CD4-positive, alpha-beta T cell treated with Interleukin-4 for 4 hours (primary cell): ENCODE data around the gene NTMT2.
"Not testable (repeated sequence)": the region's sequence is repeated elsewhere in the genome, so short reads cannot be mapped to it uniquely, and the experiment has no call there.

Experiments
- DNase-seq: peaks from one replicate; pipeline ENCODE4 v3.0.0-alpha.2; 2020

NTMT2 gene

GRCh38 chr1:170162459-170163246 is 16.9 kb downstream of the NTMT2 start:
- no peak for DNase-seq

- DNase-seq: no peak
These were observed 18.5 kb downstream of the NTMT2 start for GRCh38 chr1:170164103-170164763.

DNA sequence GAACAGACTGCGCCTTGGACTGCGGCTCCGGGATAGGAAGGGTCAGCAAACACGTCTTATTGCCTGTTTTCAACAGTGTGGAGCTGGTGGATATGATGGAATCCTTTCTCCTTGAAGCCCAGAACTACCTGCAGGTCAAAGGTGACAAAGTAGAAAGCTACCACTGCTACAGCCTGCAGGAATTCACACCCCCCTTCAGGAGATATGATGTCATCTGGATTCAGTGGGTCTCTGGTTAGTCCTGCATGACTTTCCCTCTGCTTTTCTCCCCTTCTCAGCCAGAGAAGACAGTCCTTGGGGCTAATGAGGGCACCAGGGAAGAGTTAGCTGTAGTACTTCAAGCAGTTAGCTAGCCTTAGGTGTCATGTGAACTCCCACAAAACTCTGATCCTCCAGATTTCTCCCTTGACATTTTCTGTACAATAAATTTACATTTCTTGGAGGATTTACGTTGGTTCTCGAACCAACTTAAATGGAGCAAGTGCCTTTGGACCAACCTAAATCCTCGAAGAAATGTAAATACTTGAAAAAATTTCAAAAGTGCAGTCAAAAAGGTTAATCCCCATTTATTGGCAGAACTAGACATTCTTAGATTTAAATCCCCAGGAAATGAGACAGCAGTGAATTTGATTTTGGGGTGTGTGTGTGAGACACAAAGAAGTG is 20.9 kb downstream of the NTMT2 start:
- no peak for DNase-seq

DNA sequence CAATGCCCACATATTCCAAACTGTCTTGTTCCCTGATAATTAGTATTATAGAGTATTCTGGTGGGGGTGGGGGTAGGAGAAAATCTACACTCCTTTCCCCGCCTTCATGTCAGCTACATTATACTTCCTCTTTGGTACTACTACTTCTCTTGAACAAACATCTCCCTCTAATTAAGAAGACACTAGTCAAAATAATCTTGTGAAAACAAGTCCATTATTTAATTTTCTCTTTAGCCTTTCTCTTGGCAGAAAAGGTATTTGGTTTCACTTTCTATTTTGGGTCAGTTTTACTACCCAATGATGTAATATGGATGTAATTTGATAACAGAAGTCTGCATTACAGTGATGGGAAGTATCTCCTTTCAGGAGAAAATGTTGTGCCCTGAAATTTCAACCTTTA is 22.5 kb downstream of the NTMT2 start:
- no peak for DNase-seq

- not testable (repeated sequence) for DNase-seq
These were observed 24.8 kb downstream of the NTMT2 start for GRCh38 chr1:170170513-170170912.

GRCh38 chr1:170174395-170174794 is 28.6 kb downstream of the NTMT2 start:
- DNase-seq: no peak

- no peak for DNase-seq
These were observed 29.3 kb downstream of the NTMT2 start for GRCh38 chr1:170175041-170175440.

GRCh38 chr1:170175484-170175883 is 29.7 kb downstream of the NTMT2 start:
- DNase-seq: no peak

DNA sequence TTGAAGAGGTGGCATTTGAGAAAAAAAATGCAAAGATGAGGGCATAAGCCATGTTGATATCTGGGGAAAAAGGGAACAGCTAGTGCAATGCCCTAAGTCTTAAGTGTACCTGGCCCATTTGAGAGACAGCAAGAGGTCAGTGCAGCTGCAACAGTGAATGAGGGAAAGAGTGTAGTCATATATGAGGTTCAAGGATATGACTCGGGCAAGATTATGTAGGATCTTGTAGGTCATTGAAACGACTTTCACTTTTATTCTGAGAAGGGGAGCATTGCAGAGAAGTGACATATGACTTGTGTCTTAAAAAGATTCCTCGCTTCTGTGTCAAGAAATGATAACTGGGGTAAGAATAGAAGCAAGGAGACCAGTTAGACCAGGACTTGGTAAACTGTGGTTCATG is 31.0 kb downstream of the NTMT2 start:
- DNase-seq: no peak

DNA sequence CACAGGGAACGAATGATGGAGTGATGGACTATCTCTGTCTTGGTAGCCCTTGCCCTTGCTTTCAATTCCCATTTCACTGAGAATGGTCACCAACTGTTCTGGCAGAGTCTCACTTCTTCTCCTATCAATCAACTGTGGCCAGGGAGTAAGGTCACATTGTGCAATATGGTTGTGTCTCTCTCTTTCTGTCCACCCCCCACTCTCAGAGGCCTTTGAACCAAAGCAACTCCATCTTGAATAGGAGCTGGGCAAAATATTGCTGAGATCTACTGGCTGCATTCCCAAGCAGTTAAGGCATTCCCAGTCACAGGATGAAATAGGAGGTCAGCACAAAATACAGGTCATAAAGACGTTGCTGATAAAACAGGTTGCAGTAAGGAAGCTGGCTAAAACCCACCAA is 36.7 kb downstream of the NTMT2 start:
- no peak for DNase-seq

- DNase-seq: no peak
These were observed 46.8 kb downstream of the NTMT2 start for GRCh38 chr1:170192546-170192945.

DNA sequence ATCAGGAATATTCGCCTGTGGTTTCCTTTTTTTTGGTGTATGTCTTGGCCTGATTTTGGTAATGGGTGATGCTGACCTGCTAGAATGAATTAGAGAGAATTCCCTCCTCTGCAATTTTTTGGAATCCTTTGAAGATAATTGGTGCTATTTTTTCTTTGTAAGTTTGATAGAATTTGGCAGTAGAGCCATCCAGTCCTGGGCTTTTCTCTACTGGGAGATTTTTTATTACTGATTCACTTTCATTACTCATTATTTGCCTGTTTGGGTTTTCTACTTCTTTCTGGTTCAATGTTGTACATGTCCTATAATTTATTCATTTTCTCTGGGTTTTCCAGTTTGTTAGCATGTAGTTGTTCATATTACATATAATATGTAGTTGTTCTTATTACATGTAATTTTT is 48.7 kb downstream of the NTMT2 start:
- no peak for DNase-seq

DNA sequence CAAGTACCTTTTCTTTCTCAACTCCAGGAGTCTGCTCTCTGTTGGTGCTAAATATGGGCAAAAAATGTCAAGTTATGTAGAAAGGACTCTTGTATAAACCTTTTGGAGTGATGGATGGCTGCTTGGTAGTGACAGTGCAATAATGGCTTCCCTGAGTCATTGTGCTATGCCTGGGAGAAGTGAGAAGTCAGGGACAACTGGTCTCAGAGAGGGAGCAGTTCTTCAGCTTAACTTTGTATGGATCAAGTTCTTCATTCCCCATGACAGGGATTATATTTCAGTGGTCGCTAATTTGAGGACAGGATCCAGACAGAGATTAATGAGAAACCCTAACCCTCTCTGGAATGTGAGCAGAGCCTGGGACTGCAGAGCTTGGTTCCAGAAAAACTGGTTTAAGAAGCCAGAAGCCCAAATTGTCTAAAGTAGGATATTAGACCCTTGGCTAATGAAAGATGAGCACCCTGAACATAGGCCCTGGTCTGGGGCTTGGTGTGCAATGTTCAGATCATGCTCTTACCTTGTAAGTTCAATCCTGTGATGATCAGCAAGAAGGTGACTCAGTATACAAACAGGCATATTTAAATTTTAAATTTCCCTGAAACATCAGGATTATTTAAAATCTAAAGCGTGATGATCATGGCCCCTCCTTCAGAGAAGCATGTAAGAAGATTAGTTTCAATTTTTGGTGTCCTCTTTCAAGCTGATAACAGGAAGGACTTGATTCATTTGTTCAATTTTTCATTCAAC is 50.9 kb downstream of the NTMT2 start:
- no peak for DNase-seq

DNA sequence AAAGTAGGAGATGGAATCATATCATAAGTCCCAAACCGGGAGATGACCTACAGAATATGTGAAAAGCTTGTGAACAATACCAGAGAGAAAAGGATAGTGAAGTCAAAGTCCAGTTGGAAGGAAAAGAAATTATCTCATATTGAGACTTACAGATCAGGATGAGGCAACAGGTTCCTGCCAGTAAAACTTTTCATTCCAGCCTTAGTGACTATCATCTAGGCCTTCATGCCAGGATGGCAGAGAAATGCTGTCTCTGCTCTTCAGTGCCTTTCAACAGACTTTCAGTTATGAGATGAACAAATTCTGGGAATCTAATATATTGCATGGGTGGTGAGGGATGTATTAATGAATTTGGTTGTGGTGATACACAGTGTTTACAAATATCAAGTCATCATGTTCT is 52.3 kb downstream of the NTMT2 start:
- DNase-seq: no peak

GRCh38 chr1:170198584-170198983 is 52.8 kb downstream of the NTMT2 start:
- no peak for DNase-seq

GRCh38 chr1:170200161-170200560 is 54.4 kb downstream of the NTMT2 start:
- DNase-seq: no peak

DNA sequence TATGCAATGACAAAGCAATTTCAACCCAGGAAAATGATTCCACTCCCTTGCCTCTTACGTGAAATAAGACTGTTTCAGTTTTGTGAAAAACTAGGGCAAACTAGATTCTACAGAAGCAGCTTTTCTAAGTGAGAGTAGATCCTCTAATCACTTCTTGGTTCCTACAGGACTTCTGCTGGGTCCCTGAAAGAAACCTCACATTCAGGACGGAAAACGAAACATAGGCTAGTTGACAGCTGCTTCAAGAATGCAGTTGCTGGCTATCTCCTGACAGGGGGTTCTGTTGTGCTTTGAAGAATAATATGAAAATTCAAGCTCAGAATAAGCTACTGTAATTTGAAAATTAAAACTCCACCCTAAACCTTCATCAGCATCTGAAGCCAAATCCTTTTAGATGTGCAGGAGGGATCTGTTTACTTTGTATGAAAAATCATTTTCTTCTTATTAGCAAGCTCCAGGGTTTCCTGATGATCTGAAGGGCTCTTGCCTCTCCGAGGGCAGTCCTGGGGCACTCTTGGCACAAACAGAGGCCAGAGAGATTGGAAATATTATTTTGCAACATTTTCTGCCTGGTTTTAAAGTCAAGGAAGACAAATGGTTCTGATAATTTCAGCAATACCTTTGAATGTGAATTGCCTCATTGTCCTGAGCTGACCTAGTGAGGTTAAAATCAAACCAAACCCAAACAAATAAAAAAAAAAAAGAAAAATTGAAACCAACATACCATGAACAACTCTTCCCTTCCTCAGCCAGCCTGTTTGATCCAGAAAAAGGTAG is 55.0 kb downstream of the NTMT2 start:
- DNase-seq: no peak

DNA sequence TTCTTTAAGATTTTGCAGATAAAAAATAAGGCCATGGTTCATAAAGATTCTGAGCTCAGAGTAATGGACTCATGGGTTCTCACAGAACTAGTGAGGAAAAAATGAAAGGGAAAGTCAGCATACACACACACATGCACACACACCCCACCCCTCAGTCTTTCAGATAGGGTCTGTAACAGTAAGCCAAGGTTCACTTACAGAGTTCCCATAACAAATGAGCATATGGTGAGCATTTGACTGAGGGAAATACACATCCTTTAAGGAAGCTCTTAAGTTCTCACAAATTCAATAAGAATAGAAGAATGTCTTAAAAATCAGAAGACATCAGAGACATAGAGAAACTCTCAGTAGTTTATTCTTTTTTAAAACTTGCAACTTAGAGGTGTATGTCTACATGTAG is 57.9 kb downstream of the NTMT2 start:
- DNase-seq: no peak

DNA sequence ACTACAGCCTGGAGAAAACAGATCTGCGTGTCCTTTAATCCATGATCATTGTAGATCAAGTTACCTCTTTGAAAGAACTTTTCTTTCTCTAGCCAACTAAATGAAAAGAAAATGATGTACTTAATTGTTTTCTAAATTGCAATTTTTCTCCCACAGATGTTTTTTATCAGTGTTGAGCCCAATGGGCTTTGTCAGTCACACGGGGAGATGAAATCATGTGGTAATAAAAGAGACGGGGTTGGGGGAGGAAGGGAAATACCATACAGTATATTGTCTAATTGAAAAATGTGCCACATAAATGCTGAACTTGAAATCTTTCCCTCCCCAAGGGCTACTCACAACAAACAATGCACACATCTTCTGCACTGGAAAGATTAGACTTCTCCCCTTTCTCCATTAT is 58.4 kb downstream of the NTMT2 start:
- no peak for DNase-seq

- no peak for DNase-seq
These were observed 59.5 kb downstream of the NTMT2 start for GRCh38 chr1:170205301-170205700.

DNA sequence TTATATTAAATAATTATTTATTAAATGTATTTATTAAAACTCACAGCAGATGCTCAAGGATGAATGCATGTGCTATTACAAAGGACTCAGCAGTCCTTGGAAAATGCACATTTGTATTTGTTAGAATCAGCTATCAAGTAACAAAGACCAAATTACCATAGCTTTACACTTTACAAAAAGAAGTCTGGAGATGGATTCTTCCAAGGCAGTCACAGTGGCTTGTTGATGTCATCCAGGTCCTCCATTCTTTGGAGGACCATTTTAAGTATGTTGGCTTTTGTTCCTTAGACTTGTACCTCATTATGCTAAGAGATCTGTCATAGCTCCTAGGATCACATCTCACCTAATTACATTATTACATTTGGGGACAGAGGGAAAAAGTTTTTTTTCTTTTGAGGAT is 63.4 kb downstream of the NTMT2 start:
- no peak for DNase-seq

DNA sequence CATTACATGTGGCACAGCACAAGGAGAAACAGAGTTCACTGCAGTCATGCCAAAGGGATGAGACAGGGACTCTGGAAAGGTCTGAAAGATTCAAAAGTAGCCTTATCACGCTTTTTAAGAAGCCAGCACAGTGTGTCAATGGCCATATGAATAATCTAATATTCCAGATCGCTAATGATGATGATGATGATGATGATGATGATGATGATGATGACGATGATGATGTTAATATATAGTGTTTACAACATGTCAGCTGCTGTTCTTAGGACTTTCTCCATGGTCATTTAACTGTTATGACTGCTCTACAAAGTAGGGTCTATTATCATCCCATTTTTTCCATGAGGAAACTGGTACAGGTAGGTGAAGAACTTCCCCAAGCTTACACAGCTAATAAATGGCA is 64.4 kb downstream of the NTMT2 start:
- DNase-seq: no peak

- DNase-seq: no peak
These were observed 67.8 kb downstream of the NTMT2 start for GRCh38 chr1:170213596-170213995.
